CD8-positive, alpha-beta memory T cell (primary cell): ENCODE data around the gene GPR61. TPM values are rescaled to one million over a fixed set of nuclear protein-coding genes. Genes with fewer than 3 reads are reported as not detected.

Source experiments
- CTCF ChIA-PET: fragments of 350-600 bp; sonication (Branson Sonifier 250); formaldehyde crosslinking; loops from one replicate; lab custom pipeline; 2021; ENCODE audit warnings: antibody characterized with exemption; lab: Charles Lee
- POLR2A ChIA-PET: fragments of 350-600 bp; sonication (Branson Sonifier 250); formaldehyde crosslinking; loops from one replicate; lab custom pipeline; 2021; ENCODE audit warnings: antibody characterized with exemption; lab: Charles Lee
- DNase-seq, 5 donors: peaks; one replicate each; pipeline versions ENCODE4 v3.0.0 to v3.0.0-alpha.2; 2020 to 2022; ENCODE audit warnings: mixed read lengths in 1 of 5
- H3K27ac ChIP-seq: one replicate; pipeline ENCODE4 v1.7.0; 2013; ENCODE audit warnings: low read depth, mild to moderate bottlenecking, low read length, moderate library complexity
- H3K27me3 ChIP-seq: 2 replicates; pipeline ENCODE4 v1.7.0; 2013; ENCODE audit warnings: low read length, mild to moderate bottlenecking; ENCODE audit not compliant: insufficient read depth, poor library complexity, severe bottlenecking
- H3K36me3 ChIP-seq: 2 replicates; pipeline ENCODE4 v1.7.0; 2013; ENCODE audit warnings: mild to moderate bottlenecking, low read length, moderate library complexity; ENCODE audit not compliant: insufficient read depth
- H3K4me1 ChIP-seq: 2 replicates; pipeline ENCODE4 v1.7.0; 2013; ENCODE audit warnings: mild to moderate bottlenecking, low read length, moderate library complexity; ENCODE audit not compliant: insufficient read depth
- H3K4me3 ChIP-seq: 2 replicates; pipeline ENCODE4 v1.7.0; 2013; ENCODE audit warnings: mild to moderate bottlenecking, low read length
- H3K9me3 ChIP-seq: 2 replicates; pipeline ENCODE4 v1.7.0; 2013; ENCODE audit warnings: mild to moderate bottlenecking, low read length
- H3K27ac Mint-ChIP-seq, 8 donors: one replicate each; pipeline ENCODE4 v1.8.0; 2020 to 2021; ENCODE audit warnings: mixed read lengths in 8 of 8, mild to moderate bottlenecking in 6 of 8, inconsistent platforms in 3 of 8, moderate library complexity in 3 of 8
- H3K27me3 Mint-ChIP-seq, 2 donors: one replicate each; pipeline ENCODE4 v1.8.0; 2020 to 2021; ENCODE audit warnings: mixed read lengths in 2 of 2, mild to moderate bottlenecking in 1 of 2, moderate library complexity in 1 of 2
- H3K36me3 Mint-ChIP-seq, 3 donors: one replicate each; pipeline ENCODE4 v1.8.0; 2020 to 2021; ENCODE audit warnings: mixed read lengths in 3 of 3, inconsistent platforms in 1 of 3, mild to moderate bottlenecking in 1 of 3
- H3K4me1 Mint-ChIP-seq, 3 donors: one replicate each; pipeline ENCODE4 v1.8.0; 2020 to 2021; ENCODE audit warnings: mixed read lengths in 3 of 3, inconsistent platforms in 1 of 3, mild to moderate bottlenecking in 1 of 3
- H3K4me3 Mint-ChIP-seq, 7 donors: one replicate each; pipeline ENCODE4 v1.8.0; 2020 to 2021; ENCODE audit warnings: mixed read lengths in 7 of 7, mild to moderate bottlenecking in 6 of 7, moderate library complexity in 4 of 7, inconsistent platforms in 2 of 7
- H3K9me3 Mint-ChIP-seq, 5 donors: one replicate each; pipeline ENCODE4 v1.8.0; 2020 to 2022; ENCODE audit warnings: mixed read lengths in 5 of 5, mild to moderate bottlenecking in 3 of 5, moderate library complexity in 2 of 5, inconsistent platforms in 1 of 5
- polyA plus RNA-seq: library from polyadenylated mRNA; unstranded; fragments of 300-500 nt; fragmentation: Illumina TruSeq; gene quantifications from one replicate; pipeline ENCODE4 v1.2.3, GENCODE V29; 2021
- total RNA-seq, 2 experiments: library from RNA; stranded (reverse); gene quantifications; one replicate each; pipeline ENCODE4 v1.2.3, GENCODE V29; 2021

Gene GPR61
- total and polyA plus RNA-seq, 3 experiments from 2014 or later: 0.39 TPM; not detected in 2

GRCh38 chr1:109546311-109547109 lies 6.8 kb downstream of the GPR61 start:
- POLR2A ChIA-PET: interaction anchor here (0.6 to 1.7 kb wide), 6 partner anchors 14 to 439 kb away, joined by 3 to 8 read pairs (median 5); partner anchors contain the start of gene AHCYL1
- peak overlapping the region; percentile 88 to 100 (median 98) for H3K4me3 Mint-ChIP-seq
- no peaks in the 10 kb centered on the region for H3K9me3 ChIP-seq

GRCh38 chr1:109547463-109548320 lies 8.0 kb downstream of the GPR61 start:
- Histone ChIP-seq H3K36me3 (no peaks in the 10 kb centered on the region), H3K27me3 (no peaks in the 10 kb centered on the region), H3K4me3 (peak overlapping the region; percentile 97), H3K27ac (peak overlapping the region; percentile 98), H3K4me1 (peaks cover 37% of the 10 kb centered on the region), H3K9me3 (no peaks in the 10 kb centered on the region)
- Mint-ChIP-seq H3K36me3 (peaks cover 0 to 20% (median 0%) of the 10 kb centered on the region in 3 donors), H3K9me3 (no peaks in the 10 kb centered on the region), H3K27ac (peak overlapping the region; percentile 95 to 100 (median 99)), H3K4me3 (peak overlapping the region; percentile 88 to 100 (median 98)), H3K27me3 (no peaks in the 10 kb centered on the region), H3K4me1 (peaks cover 52 to 60% (median 56%) of the 10 kb centered on the region in 3 donors)
- ChIA-PET POLR2A (interaction anchor here (0.7 to 2.0 kb wide), 13 partner anchors 54 to 487 kb away, joined by 3 to 16 read pairs (median 6); partner anchors contain the start of genes AHCYL1, AMPD2, ATXN7L2 and CYB561D1), CTCF (interaction anchor here (1.0 to 6.9 kb wide), 20 partner anchors 15 to 436 kb away, joined by 3 to 47 read pairs (median 6); partner anchors contain the start of genes AHCYL1, AMPD2, CYB561D1 and GNAT2)
- no peak for DNase-seq

More at GRCh38 chr1:109546311-109547109, 6.8 kb downstream of the GPR61 start:
- Histone ChIP-seq H3K4me3 (peak overlapping the region; percentile 97), H3K4me1 (peaks cover 37% of the 10 kb centered on the region), H3K27ac (peak overlapping the region; percentile 98), H3K27me3 (no peaks in the 10 kb centered on the region), H3K36me3 (no peaks in the 10 kb centered on the region)
- H3K27ac Mint-ChIP-seq: peak overlapping the region; percentile 95 to 100 (median 99)
- CTCF ChIA-PET: interaction anchor here (0.6 to 26.1 kb wide), 25 partner anchors 13 to 792 kb away, joined by 3 to 1339 read pairs (median 5); partner anchors contain the start of genes AHCYL1, AMIGO1, AMPD2 and ATXN7L2
- H3K4me1 Mint-ChIP-seq: peaks cover 47 to 53% (median 50%) of the 10 kb centered on the region in 3 donors
- peaks cover 0 to 16% (median 0%) of the 10 kb centered on the region in 3 donors for H3K36me3 Mint-ChIP-seq
- no peaks in the 10 kb centered on the region for H3K9me3 Mint-ChIP-seq
- DNase-seq: peak; percentile 81 to 92 (median 84)
- no peaks in the 10 kb centered on the region for H3K27me3 Mint-ChIP-seq

GRCh38 chr1:109548321-109549267 lies 8.9 kb downstream of the GPR61 start, which contains the start of gene GNAI3:
Gene GNAI3 (plus strand): TSS chr1:109548615. CDS start chr1:109548721, 106 bp downstream.
- Mint-ChIP-seq H3K27ac (peak within 1 kb of the TSS; percentile 95 to 100 (median 99)), H3K27me3 (no peaks in the 10 kb centered on the region), H3K4me3 (peak within 1 kb of the TSS; percentile 88 to 100 (median 98)), H3K4me1 (peaks cover 58 to 69% (median 65%) of the 10 kb centered on the region in 3 donors), H3K9me3 (no peaks in the 10 kb centered on the region), H3K36me3 (peaks cover 0 to 21% (median 0%) of the 10 kb centered on the region in 3 donors)
- Histone ChIP-seq H3K36me3 (no peaks in the 10 kb centered on the region), H3K4me1 (peaks cover 37% of the 10 kb centered on the region), H3K4me3 (peak within 1 kb of the TSS; percentile 97), H3K27me3 (no peaks in the 10 kb centered on the region), H3K27ac (peak within 1 kb of the TSS; percentile 98), H3K9me3 (no peaks in the 10 kb centered on the region)
- DNase-seq: peak; percentile 93 to 98 (median 95)
- CTCF ChIA-PET: interaction anchor here (0.7 to 3.2 kb wide), 19 partner anchors 16 to 436 kb away, joined by 3 to 30 read pairs (median 6); partner anchors contain the start of genes AHCYL1, AMPD2, CYB561D1 and GNAT2
- POLR2A ChIA-PET: interaction anchor here (0.7 to 2.0 kb wide), 19 partner anchors 11 to 486 kb away, joined by 3 to 16 read pairs (median 4); partner anchors contain the start of genes AHCYL1, AMPD2, ATXN7L2 and CYB561D1

- Histone ChIP-seq H3K27ac (no peak overlapping the region), H3K4me1 (peaks cover 45% of the 10 kb centered on the region), H3K9me3 (no peaks in the 10 kb centered on the region), H3K4me3 (no peak overlapping the region), H3K27me3 (no peaks in the 10 kb centered on the region), H3K36me3 (no peaks in the 10 kb centered on the region)
- H3K36me3 Mint-ChIP-seq: peaks cover 0 to 14% (median 6%) of the 10 kb centered on the region in 3 donors
- H3K4me1 Mint-ChIP-seq: peaks cover 73 to 91% (median 91%) of the 10 kb centered on the region in 3 donors
- ChIA-PET POLR2A (no interaction called here), CTCF (no interaction called here)
- no peaks in the 10 kb centered on the region for H3K27me3 Mint-ChIP-seq
- DNase-seq: no peak
- no peak overlapping the region for H3K27ac Mint-ChIP-seq
- no peaks in the 10 kb centered on the region for H3K9me3 Mint-ChIP-seq
- H3K4me3 Mint-ChIP-seq: no peak overlapping the region
Observed at GRCh38 chr1:109556563-109556962, 16.9 kb downstream of the GPR61 start.

GRCh38 chr1:109557520-109557919 lies 17.8 kb downstream of the GPR61 start:
- no peak for DNase-seq
- H3K4me3 ChIP-seq: no peak overlapping the region
- no peaks in the 10 kb centered on the region for H3K36me3 ChIP-seq
- H3K27ac Mint-ChIP-seq: no peak overlapping the region
- H3K27ac ChIP-seq: no peak overlapping the region
- H3K4me1 Mint-ChIP-seq: peaks cover 79 to 96% (median 95%) of the 10 kb centered on the region in 3 donors
- H3K4me3 Mint-ChIP-seq: no peak overlapping the region
- peaks cover 47% of the 10 kb centered on the region for H3K4me1 ChIP-seq
- H3K9me3 Mint-ChIP-seq: no peaks in the 10 kb centered on the region
- ChIA-PET POLR2A (no interaction called here), CTCF (no interaction called here)
- no peaks in the 10 kb centered on the region for H3K9me3 ChIP-seq
- H3K27me3 Mint-ChIP-seq: no peaks in the 10 kb centered on the region
- H3K36me3 Mint-ChIP-seq: peaks cover 0 to 12% (median 8%) of the 10 kb centered on the region in 3 donors
- no peaks in the 10 kb centered on the region for H3K27me3 ChIP-seq

- Histone ChIP-seq H3K27me3 (no peaks in the 10 kb centered on the region), H3K36me3 (no peaks in the 10 kb centered on the region), H3K4me3 (no peak overlapping the region), H3K4me1 (peaks cover 47% of the 10 kb centered on the region), H3K27ac (no peak overlapping the region), H3K9me3 (no peaks in the 10 kb centered on the region)
- H3K36me3 Mint-ChIP-seq: peaks cover 0 to 8% (median 4%) of the 10 kb centered on the region in 3 donors
- H3K27me3 Mint-ChIP-seq: no peaks in the 10 kb centered on the region
- H3K4me3 Mint-ChIP-seq: peak overlapping the region in 3 of 7 donors; percentile 22 to 30 (median 28)
- no peak for DNase-seq
- no peaks in the 10 kb centered on the region for H3K9me3 Mint-ChIP-seq
- POLR2A ChIA-PET: no interaction called here
- H3K4me1 Mint-ChIP-seq: peaks cover 76 to 94% (median 92%) of the 10 kb centered on the region in 3 donors
- CTCF ChIA-PET: interaction anchor here (1.8 to 2.3 kb wide), 2 partner anchors 14 to 70 kb away, joined by 5 to 7 read pairs; no protein-coding TSS in a partner anchor
- H3K27ac Mint-ChIP-seq: peak overlapping the region in 1 of 8 donors; percentile 57
Observed at GRCh38 chr1:109559995-109560394, 20.3 kb downstream of the GPR61 start.
